HG02943 (cell line): ENCODE results near the gene ZNF474.

ENCODE experiments used
- ATAC-seq: cut with Tn5 transposase; IDR thresholded peaks from one replicate; pipeline ENCODE4 v1.9.1; 2021; ENCODE audit warnings: mild to moderate bottlenecking, low read depth, moderate library complexity; ENCODE audit not compliant: unreplicated experiment

Gene ZNF474

GRCh38 chr5:122152266-122152900 is 23.0 kb downstream of the ZNF474 start:
- no peak for ATAC-seq

- no peak for ATAC-seq
Observed at GRCh38 chr5:122153230-122153629, 23.9 kb downstream of the ZNF474 start.

DNA sequence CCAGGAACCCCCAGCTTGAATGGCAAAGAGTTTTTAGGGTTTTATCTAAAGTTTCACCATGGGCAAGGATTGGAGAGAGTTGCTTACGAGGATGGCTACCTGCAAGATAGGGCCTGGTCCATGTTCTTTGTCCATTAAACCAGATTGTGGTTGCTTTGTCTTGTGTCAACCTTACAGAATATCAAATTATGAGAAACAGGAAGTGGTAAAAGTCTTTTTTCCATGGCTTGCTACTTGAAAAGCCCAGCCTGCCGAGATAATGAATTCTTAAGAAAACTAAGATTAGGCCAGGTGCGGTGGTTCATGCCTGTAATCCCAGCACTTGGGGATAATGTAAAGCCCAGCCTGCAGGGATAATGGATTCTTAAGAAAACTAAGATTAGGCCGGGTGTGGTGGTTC is 24.4 kb downstream of the ZNF474 start:
- no peak for ATAC-seq

DNA sequence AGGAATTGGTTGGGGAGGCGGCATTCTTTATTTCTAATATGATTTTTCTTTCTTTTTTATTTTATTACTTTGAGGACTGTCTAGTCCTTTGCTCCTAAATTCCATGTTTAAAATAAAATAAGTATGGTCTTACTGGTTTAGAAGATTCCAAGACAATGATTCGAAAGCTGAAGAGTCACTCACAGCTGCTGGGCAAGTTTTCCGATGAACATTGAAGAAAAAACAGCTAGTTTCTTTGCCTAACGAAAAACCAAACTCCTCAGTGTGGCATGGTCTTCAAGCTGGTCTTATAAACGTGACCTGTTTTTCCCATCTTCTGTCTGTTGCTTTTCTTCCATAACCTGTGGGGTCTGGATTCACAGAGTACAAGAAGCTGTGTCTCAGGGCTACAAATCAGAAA is 25.1 kb downstream of the ZNF474 start:
- ATAC-seq, result no peak

GRCh38 chr5:122154910-122155309 is 25.6 kb downstream of the ZNF474 start:
- no peak for ATAC-seq

DNA sequence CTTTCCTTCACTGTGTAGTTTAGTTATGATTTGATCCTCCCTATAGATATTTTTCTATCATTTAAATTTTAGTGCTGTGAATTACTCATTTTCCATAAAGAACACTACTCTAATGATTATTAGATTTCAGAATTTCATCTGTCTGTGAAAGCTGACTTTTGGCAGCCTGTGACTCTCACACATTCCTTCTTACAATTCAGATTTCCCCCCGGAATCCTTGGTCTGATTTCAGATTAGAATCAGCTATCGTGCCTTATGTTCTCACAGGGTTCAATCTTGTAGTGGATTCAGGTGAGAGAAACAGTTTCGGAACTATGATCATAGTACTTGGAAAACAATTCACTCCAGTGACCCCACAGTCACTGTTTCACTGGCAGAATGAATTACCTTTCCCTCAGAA is 26.2 kb downstream of the ZNF474 start:
- no peak for ATAC-seq

DNA sequence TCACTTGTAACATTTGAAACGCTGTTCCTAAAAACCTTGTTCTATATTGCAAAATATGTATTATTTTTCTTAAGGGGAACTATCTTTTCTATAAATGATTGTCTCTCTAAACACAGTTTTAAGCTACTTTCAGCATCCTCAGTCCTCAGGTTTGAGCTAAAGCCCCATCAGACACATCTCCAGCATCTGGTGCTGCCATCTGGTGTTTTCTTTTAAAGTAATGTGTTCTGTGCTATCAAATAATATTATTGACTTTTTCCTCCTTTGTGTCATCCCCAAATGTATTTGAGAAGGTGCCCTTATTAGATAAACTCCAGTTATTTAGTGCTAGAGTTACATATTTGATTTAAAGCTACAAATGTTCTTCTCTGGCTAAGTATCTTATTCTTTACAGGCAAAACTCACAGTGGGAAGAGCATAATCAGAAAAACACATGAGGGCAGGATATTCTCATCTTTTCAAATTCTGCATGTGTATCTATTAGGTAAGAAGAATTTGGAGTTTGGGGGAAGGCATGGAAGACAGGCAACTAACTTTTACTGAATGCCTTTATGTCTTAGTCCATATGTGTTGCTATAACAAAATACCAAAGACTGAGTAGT is 27.5 kb downstream of the ZNF474 start:
- ATAC-seq, result no peak

DNA sequence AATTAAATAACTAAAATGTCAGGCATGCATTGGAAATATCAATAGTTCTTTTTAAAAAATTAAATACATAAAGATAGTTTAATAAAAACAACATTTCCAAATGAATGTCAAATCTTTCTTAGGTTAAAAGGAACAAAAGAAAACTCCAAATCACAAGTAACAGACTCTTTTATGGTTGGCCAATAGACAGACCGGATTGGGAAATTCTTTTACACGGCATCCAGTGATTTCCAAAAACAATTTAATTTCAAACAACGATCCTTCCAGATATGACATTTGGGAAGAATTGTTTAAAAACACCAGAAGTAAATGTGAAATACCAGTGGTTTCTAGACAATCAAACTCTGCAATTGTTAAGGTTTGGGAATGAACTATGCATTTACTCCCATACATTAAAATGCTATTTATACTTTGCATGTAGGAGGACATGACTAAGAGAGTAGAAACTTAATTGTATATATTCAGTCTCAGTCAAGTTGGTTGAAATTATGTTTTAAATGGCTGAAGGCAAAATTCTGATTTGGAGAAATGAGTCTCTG is 32.8 kb downstream of the ZNF474 start:
- ATAC-seq, result no peak

DNA sequence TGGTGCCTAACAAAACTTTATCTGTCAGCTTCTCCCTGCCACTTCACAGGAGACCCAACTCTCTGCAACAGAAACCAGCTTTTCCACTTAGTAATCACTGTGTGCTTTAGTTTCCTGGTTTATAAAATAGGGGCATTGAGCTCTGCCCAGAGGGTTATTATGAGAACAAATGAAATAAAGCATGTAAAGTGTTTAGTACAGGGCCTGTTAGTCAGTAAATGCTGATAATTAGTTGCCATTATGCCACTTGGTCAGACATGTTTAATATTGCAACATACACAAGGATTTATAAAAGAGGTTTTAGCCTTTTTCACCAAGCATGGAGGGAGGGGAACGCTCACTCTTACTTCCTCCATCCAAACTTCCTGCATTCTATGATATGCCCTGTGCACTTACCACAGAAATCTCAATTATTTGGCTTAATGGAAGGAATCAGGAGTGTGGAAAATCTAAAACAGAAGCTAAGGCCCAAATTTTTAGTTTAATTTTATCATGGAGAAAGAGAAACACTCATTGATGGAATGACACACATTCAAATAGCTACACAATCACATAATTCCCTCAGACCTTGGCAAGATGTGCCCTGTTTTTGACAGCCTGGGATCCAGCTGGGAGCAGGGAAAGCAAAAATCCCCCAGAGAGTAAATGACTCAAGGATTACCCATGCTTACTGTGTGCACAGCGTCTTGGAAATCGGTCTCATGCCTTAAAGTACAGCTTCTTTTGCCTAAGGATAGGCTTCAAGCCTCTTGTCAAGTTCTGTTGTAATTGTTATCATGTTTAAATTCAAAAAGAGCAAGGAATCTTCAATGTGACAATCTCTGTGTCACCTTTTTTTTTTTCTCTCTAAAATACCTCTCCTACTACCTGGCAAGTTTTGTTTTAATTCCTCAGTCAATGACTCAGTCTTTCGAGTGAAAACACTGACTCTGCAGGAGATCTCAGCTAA is 34.0 kb downstream of the ZNF474 start:
- ATAC-seq, result no peak

DNA sequence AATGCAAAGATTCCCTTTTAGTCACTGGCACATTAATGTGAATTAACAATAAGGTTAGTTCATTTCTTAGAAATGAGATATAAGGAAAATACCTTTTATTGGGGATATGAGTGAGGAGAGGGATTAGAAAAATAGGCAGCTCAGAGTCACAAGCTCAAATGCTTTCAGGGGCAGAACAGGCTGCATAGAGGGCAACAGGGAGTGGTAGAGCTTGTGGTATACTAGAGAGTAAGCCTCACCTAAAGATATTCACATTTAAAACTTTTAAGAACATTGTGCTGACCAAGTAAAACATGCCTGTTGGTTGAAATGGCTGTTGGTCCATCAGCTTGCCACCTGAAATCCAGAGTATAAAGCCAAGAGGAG is 34.7 kb downstream of the ZNF474 start:
- no peak for ATAC-seq

DNA sequence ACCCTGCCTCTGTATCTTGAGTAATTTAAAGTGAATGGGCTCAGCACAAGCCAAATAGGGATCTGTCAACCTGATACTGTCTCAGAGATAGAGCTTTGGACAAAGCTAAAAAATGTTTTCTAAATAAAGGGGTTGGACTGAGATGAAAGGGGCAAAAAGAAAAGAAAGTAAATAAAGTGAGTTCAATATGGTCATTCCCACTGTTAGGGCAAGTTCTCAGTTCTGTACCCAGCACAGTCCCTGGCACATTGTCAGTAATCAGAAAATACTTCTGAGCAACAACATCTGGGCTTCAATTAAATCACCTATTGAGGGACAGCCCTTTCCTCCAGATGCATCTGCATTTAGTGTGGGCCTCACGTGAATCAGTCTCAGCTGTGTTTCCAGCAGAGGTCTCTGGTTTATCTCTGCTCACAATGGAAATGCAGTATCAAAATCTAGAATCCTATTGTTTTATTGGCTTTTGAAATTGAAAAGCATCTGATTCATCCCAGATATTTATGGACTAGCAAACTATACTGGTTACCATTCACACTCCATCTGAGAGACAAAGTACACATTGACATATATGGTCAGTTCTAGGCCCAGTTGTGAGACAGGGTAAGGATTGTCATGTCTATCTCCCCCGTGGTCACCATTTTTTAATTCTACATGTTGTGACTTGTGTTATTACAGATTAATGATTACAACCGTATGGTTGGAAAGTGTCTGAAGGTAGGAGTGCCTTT is 35.6 kb downstream of the ZNF474 start:
- no peak for ATAC-seq

GRCh38 chr5:122165559-122166078 is 36.3 kb downstream of the ZNF474 start:
- no peak for ATAC-seq

- ATAC-seq, result no peak
Observed at GRCh38 chr5:122169350-122170103, 40.2 kb downstream of the ZNF474 start.

DNA sequence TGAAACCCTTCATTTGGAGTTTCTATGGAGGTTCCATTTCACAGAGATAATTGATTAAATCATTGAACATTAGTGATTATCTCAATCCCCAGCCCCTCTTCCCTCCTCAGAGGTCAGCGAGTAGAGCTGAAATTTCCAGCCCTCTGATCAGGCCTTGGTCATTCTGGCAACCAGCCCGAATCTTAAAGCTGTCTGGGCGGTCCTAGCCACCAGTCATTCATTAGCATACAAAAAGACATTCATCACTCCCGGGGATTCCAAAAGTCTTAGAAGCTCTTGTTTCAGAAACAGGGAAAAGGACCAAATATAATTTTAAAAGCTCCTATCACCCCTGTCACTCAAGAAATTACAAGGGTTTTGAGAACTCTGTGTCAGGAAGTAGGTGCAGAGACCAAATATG is 41.3 kb downstream of the ZNF474 start:
- no peak for ATAC-seq

DNA sequence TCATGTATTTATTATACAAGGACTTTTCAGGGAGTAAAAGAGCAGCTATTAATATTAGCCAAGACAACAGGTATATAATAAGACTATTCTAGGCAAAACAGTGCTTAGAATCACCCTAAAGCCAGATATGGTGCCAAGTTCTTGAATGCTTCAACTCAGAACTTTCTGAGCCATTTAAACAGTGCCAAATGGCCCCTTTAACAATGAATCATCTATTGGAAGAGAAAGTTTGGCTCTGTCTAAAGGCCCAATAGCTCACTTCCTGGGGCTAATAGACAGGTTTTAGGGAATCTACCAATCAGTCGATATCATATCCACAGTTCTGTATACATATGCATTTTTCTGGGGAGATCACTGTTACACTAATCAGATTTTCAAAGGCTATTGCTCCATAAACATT is 42.9 kb downstream of the ZNF474 start:
- ATAC-seq, result no peak

GRCh38 chr5:122173474-122174415 is 44.4 kb downstream of the ZNF474 start:
- no peak for ATAC-seq

- ATAC-seq, result no peak
Observed at GRCh38 chr5:122175091-122175490, 45.7 kb downstream of the ZNF474 start.

DNA sequence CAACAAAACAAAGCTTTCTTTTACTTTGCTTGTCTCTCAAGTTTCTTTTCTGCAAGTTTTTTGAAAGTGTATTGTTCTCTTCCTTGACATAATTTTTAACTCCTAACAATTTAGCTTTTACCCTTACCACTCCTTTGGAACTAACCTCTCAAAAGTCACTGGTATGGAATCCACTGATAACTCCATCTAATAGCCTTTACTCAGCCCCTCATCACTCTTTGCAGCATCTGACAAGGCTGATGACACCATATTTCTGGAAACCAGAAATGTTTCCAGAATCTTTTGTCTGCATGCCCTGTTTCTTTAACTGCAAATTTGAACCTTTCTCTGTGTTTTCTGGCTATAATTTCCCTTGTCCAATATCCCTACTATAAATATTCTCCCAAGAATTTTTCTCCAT is 46.5 kb downstream of the ZNF474 start:
- ATAC-seq, result no peak

DNA sequence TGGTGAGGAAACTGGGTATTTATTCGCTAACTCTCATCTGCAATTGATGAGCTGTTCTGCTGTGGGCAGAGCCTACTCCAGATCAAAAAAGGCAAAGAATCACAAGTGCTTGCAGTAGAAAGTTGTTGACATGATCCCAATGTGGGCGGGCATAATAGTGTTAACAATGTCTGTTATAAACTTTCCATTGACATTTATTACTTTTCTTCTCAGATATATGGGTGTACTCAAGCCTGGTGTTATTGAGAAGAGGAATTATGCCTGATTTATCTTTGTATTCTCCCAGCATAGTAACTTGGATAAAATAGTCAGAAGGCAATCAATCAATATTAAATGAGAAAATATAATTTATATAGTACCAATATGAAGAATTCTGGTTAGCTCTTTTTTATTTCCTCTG is 47.8 kb downstream of the ZNF474 start:
- ATAC-seq, result no peak
